Stimulated activated CD8-positive, alpha-beta memory T cell treated with anti-CD3 and anti-CD28 coated beads, Interleukin-12 subunit alpha, Interleukin-12 subunit beta, amount 100 ng/mL, for 1 hour (primary cell): ENCODE measurements around the gene SWAP70.

Source experiments
- DNase-seq: peaks from one replicate; pipeline ENCODE4 v3.0.0-alpha.2; 2020; ENCODE audit warnings: low read depth

SWAP70 gene

GRCh38 chr11:9776203-9776602, 112.3 kb downstream of the SWAP70 start:
- DNase-seq, result no peak

GRCh38 chr11:9777066-9777465, 113.2 kb downstream of the SWAP70 start:
- no peak for DNase-seq

- DNase-seq, result no peak
These were observed 113.6 kb downstream of the SWAP70 start for GRCh38 chr11:9777525-9777924.

- no peak for DNase-seq
These were observed 117.1 kb downstream of the SWAP70 start for GRCh38 chr11:9780929-9781328.

- no peak for DNase-seq
These were observed 120.1 kb downstream of the SWAP70 start for GRCh38 chr11:9783986-9784385.

- DNase-seq, result no peak
These were observed 120.9 kb downstream of the SWAP70 start for GRCh38 chr11:9784602-9785315.

- DNase-seq, result no peak
These were observed 123.4 kb downstream of the SWAP70 start for GRCh38 chr11:9787260-9787659.

- no peak for DNase-seq
These were observed 124.2 kb downstream of the SWAP70 start for GRCh38 chr11:9787981-9788521.

GRCh38 chr11:9789910-9790309, 126.0 kb downstream of the SWAP70 start:
- DNase-seq, result no peak

GRCh38 chr11:9790703-9791102, 126.8 kb downstream of the SWAP70 start:
- DNase-seq, result no peak

GRCh38 chr11:9796266-9796665, 132.4 kb downstream of the SWAP70 start:
- no peak for DNase-seq

GRCh38 chr11:9796854-9797253, 133.0 kb downstream of the SWAP70 start:
- no peak for DNase-seq

- DNase-seq, result no peak
These were observed 133.4 kb downstream of the SWAP70 start for GRCh38 chr11:9797300-9797699.

- DNase-seq, result no peak
These were observed 136.0 kb downstream of the SWAP70 start for GRCh38 chr11:9799886-9800285.

- no peak for DNase-seq
These were observed 138.5 kb downstream of the SWAP70 start for GRCh38 chr11:9802291-9802861.
